Measurements from ENCODE around the gene DIPK1A.
"Not testable (repeated sequence)": the region's sequence is repeated elsewhere in the genome, so short reads cannot be mapped to it uniquely, and the experiment has no call there.

Gene DIPK1A

GRCh38 chr1:92987462-92987861, 26.2 kb upstream of the DIPK1A start:
- no peak for TF ChIP-seq POLR2AphosphoS5 (IDR thresholded peaks at IDR 0.05; ENCODE audit: low read depth, low read length)
- DNase-seq (ENCODE audit: insufficient read length, low spot score) = no peak
- FAIRE-seq = no peak

- no peak for DNase-seq (ENCODE audit: insufficient read length, low spot score)
- FAIRE-seq = no peak
- TF ChIP-seq POLR2A (IDR thresholded peaks at IDR 0.05; ENCODE audit: low read depth, low read length) = no peak
- TF ChIP-seq POLR2AphosphoS5 (IDR thresholded peaks at IDR 0.05; ENCODE audit: low read depth, low read length) = no peak
- TF ChIP-seq PAX5 (IDR thresholded peaks at IDR 0.05; ENCODE audit: insufficient read depth, low read length, severe bottlenecking) = no peak
Measured at GRCh38 chr1:92985101-92985500, 23.8 kb upstream of the DIPK1A start.

GRCh38 chr1:92980732-92981647, 19.7 kb upstream of the DIPK1A start:
- FAIRE-seq (peak; percentile 68), DNase-seq (ENCODE audit: insufficient read length, low spot score) (no peak)
- no peak for TF ChIP-seq TAF1 (IDR thresholded peaks at IDR 0.05; ENCODE audit: low read depth, low read length)
- peak; percentile 45; the same call in 1 of the 2 replicates for TF ChIP-seq SPI1 (IDR thresholded peaks at IDR 0.05; ENCODE audit: low read depth, low read length)
- TF ChIP-seq PAX5 (IDR thresholded peaks at IDR 0.05; ENCODE audit: insufficient read depth, low read length, severe bottlenecking) = no peak

- peak; percentile 78 for TF ChIP-seq POU2F2 (IDR thresholded peaks at IDR 0.05; ENCODE audit: low read depth, low read length)
- no peak for TF ChIP-seq TAF1 (IDR thresholded peaks at IDR 0.05; ENCODE audit: low read depth, low read length)
- TF ChIP-seq SPI1 (IDR thresholded peaks at IDR 0.05; ENCODE audit: low read depth, low read length) = peak; percentile 97
- no peak for DNase-seq (ENCODE audit: insufficient read length, low spot score)
- FAIRE-seq = peak; percentile 99
Measured at GRCh38 chr1:92975551-92976232, 14.4 kb upstream of the DIPK1A start.

GRCh38 chr1:92974112-92974511, 12.8 kb upstream of the DIPK1A start:
- FAIRE-seq; DNase-seq (ENCODE audit: insufficient read length, low spot score): not testable (repeated sequence)

GRCh38 chr1:92973203-92973897, 12.1 kb upstream of the DIPK1A start:
- TF ChIP-seq PAX5 (IDR thresholded peaks at IDR 0.05; ENCODE audit: insufficient read depth, low read length, severe bottlenecking) (no peak), SPI1 (IDR thresholded peaks at IDR 0.05; ENCODE audit: low read depth, low read length) (no peak), TAF1 (IDR thresholded peaks at IDR 0.05; ENCODE audit: low read depth, low read length) (no peak), POU2F2 (IDR thresholded peaks at IDR 0.05; ENCODE audit: low read depth, low read length) (no peak), POLR2AphosphoS5 (IDR thresholded peaks at IDR 0.05; ENCODE audit: low read depth, low read length) (no peak), POLR2A (IDR thresholded peaks at IDR 0.05; ENCODE audit: low read depth, low read length) (no peak)
- FAIRE-seq (no peak), DNase-seq (ENCODE audit: insufficient read length, low spot score) (no peak)

- FAIRE-seq (peak; percentile 85), DNase-seq (ENCODE audit: insufficient read length, low spot score) (no peak)
- no peak for TF ChIP-seq SPI1 (IDR thresholded peaks at IDR 0.05; ENCODE audit: low read depth, low read length)
- no peak for TF ChIP-seq POLR2AphosphoS5 (IDR thresholded peaks at IDR 0.05; ENCODE audit: low read depth, low read length)
- no peak for TF ChIP-seq TAF1 (IDR thresholded peaks at IDR 0.05; ENCODE audit: low read depth, low read length)
- no peak for TF ChIP-seq POU2F2 (IDR thresholded peaks at IDR 0.05; ENCODE audit: low read depth, low read length)
- no peak for TF ChIP-seq PAX5 (IDR thresholded peaks at IDR 0.05; ENCODE audit: insufficient read depth, low read length, severe bottlenecking)
- no peak for TF ChIP-seq POLR2A (IDR thresholded peaks at IDR 0.05; ENCODE audit: low read depth, low read length)
Measured at GRCh38 chr1:92972409-92973129, 11.3 kb upstream of the DIPK1A start.

- not testable (repeated sequence) for FAIRE-seq
Measured at GRCh38 chr1:92971932-92972331, 10.7 kb upstream of the DIPK1A start.

GRCh38 chr1:92970990-92971689, 9.9 kb upstream of the DIPK1A start:
- TF ChIP-seq POLR2AphosphoS5 (IDR thresholded peaks at IDR 0.05; ENCODE audit: low read depth, low read length) = no peak
- no peak for TF ChIP-seq POLR2A (IDR thresholded peaks at IDR 0.05; ENCODE audit: low read depth, low read length)
- no peak for TF ChIP-seq TAF1 (IDR thresholded peaks at IDR 0.05; ENCODE audit: low read depth, low read length)
- no peak for TF ChIP-seq POU2F2 (IDR thresholded peaks at IDR 0.05; ENCODE audit: low read depth, low read length)
- DNase-seq (ENCODE audit: insufficient read length, low spot score) (no peak), FAIRE-seq (peak; percentile 66)

More at GRCh38 chr1:92971932-92972331, 10.7 kb upstream of the DIPK1A start:
- DNase-seq (ENCODE audit: insufficient read length, low spot score) = not testable (repeated sequence)

- TF ChIP-seq POLR2AphosphoS5 (IDR thresholded peaks at IDR 0.05; ENCODE audit: low read depth, low read length) = no peak
- no peak for TF ChIP-seq POLR2A (IDR thresholded peaks at IDR 0.05; ENCODE audit: low read depth, low read length)
- TF ChIP-seq PAX5 (IDR thresholded peaks at IDR 0.05; ENCODE audit: insufficient read depth, low read length, severe bottlenecking) = no peak
- TF ChIP-seq TAF1 (IDR thresholded peaks at IDR 0.05; ENCODE audit: low read depth, low read length) = no peak
- no peak for TF ChIP-seq POU2F2 (IDR thresholded peaks at IDR 0.05; ENCODE audit: low read depth, low read length)
- TF ChIP-seq SPI1 (IDR thresholded peaks at IDR 0.05; ENCODE audit: low read depth, low read length) = no peak
- no peak for FAIRE-seq
- DNase-seq (ENCODE audit: insufficient read length, low spot score) = no peak
Measured at GRCh38 chr1:92969517-92969916, 8.3 kb upstream of the DIPK1A start.
